Suprapubic skin (tissue), 4 donors: ENCODE data around the gene SLC39A10.
"Not testable (repeated sequence)": the region's sequence is repeated elsewhere in the genome, so short reads cannot be mapped to it uniquely, and the experiment has no call there.

Experiments
- EP300 ChIP-seq: sonication (generic); formaldehyde crosslinking; IDR thresholded peaks from one replicate; pipeline ENCODE4 v1.6.1; 2017; ENCODE audit warnings: antibody characterized with exemption
- POLR2A ChIP-seq, 2 donors: fragments of 450-650 bp; IDR thresholded peaks; one replicate each; pipeline ENCODE4 v1.6.1; 2017; ENCODE audit warnings: antibody characterized with exemption in 2 of 2, mild to moderate bottlenecking in 2 of 2, moderate library complexity in 2 of 2
- POLR2AphosphoS5 ChIP-seq, 3 donors: sonication (generic); formaldehyde crosslinking; IDR thresholded peaks; one replicate each; pipeline ENCODE4 v1.6.1; 2017; ENCODE audit warnings: antibody characterized with exemption in 3 of 3
- TF ChIP-seq, protein P1 (sequence below), 2 donors: fragments of 200-600 bp in 1 of 2; fragments of 450-650 bp in 1 of 2; sonication (generic) in 1 of 2; IDR thresholded peaks; one replicate each; pipeline ENCODE4 v1.5.1; 2016 to 2019; ENCODE audit warnings: antibody characterized with exemption in 2 of 2, mild to moderate bottlenecking in 1 of 2, moderate library complexity in 1 of 2

DNA sequence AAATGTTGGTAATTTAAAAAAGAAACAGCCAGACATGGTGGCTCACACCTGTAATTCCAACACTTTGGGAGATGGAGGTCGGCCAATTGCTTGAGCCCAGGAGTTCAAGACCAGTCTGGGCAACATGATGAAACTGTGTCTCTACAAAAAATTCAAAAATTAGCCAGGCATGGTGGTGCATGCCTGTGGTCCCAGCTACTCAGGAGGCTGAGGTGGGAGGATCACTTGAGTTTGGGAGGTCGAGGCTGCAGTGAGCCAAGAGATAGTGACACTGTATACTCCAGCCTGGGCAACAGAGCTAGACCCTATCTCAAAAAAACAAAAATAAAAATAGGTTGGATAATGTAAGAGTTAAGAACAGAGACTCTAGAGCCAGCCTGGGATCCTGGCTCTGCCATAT, 8.7 kb upstream of the SLC39A10 start:
- TF ChIP-seq, protein P1, sequence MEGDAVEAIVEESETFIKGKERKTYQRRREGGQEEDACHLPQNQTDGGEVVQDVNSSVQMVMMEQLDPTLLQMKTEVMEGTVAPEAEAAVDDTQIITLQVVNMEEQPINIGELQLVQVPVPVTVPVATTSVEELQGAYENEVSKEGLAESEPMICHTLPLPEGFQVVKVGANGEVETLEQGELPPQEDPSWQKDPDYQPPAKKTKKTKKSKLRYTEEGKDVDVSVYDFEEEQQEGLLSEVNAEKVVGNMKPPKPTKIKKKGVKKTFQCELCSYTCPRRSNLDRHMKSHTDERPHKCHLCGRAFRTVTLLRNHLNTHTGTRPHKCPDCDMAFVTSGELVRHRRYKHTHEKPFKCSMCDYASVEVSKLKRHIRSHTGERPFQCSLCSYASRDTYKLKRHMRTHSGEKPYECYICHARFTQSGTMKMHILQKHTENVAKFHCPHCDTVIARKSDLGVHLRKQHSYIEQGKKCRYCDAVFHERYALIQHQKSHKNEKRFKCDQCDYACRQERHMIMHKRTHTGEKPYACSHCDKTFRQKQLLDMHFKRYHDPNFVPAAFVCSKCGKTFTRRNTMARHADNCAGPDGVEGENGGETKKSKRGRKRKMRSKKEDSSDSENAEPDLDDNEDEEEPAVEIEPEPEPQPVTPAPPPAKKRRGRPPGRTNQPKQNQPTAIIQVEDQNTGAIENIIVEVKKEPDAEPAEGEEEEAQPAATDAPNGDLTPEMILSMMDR (IDR thresholded peaks at IDR 0.05) = not testable (repeated sequence)
- TF ChIP-seq POLR2A (IDR thresholded peaks at IDR 0.05); POLR2AphosphoS5 (IDR thresholded peaks at IDR 0.05); EP300: not testable (repeated sequence)
